Suprapubic skin (tissue), 4 donors: ENCODE results near the gene COBLL1.

Experiments
- CTCF ChIP-seq, 2 donors: fragments of 200-600 bp in 1 of 2; fragments of 450-650 bp in 1 of 2; sonication (generic) in 1 of 2; IDR thresholded peaks; one replicate each; pipeline ENCODE4 v1.5.1; 2016 to 2019; ENCODE audit warnings: antibody characterized with exemption in 2 of 2, mild to moderate bottlenecking in 1 of 2, moderate library complexity in 1 of 2
- POLR2A ChIP-seq, 2 donors: fragments of 450-650 bp; IDR thresholded peaks; one replicate each; pipeline ENCODE4 v1.6.1; 2017; ENCODE audit warnings: antibody characterized with exemption in 2 of 2, mild to moderate bottlenecking in 2 of 2, moderate library complexity in 2 of 2
- POLR2AphosphoS5 ChIP-seq, 3 donors: sonication (generic); formaldehyde crosslinking; IDR thresholded peaks; one replicate each; pipeline ENCODE4 v1.6.1; 2017; ENCODE audit warnings: antibody characterized with exemption in 3 of 3

GRCh38 chr2:164778723-164779122 is 62.9 kb downstream of the COBLL1 start:
- TF ChIP-seq CTCF (IDR thresholded peaks at IDR 0.05) (no peak), POLR2AphosphoS5 (IDR thresholded peaks at IDR 0.05) (no peak), POLR2A (IDR thresholded peaks at IDR 0.05) (no peak)
